NCI-H1436 (cell line): ENCODE measurements around the gene UQCRH.
A peak's percentile ranks its signal among the peaks of the same experiment; 100 is the strongest.
"Not testable (repeated sequence)": the region's sequence is repeated elsewhere in the genome, so short reads cannot be mapped to it uniquely, and the experiment has no call there.

ENCODE experiments used
- DNase-seq: peaks from one replicate; lab custom pipeline; 2025; lab: John Stamatoyannopoulos, UW

The UQCRH gene

GRCh38 chr1:46333300-46334029 is 30.0 kb downstream of the UQCRH start:
- peak; percentile 38 for DNase-seq

GRCh38 chr1:46334030-46334384 is 30.5 kb downstream of the UQCRH start:
- DNase-seq = no peak

- no peak for DNase-seq
Measured at GRCh38 chr1:46335081-46335480, 31.6 kb downstream of the UQCRH start.

- DNase-seq = not testable (repeated sequence)
Measured at GRCh38 chr1:46337409-46337808, 33.9 kb downstream of the UQCRH start.

- DNase-seq = peak; percentile 88
Measured at GRCh38 chr1:46340404-46341221, 37.1 kb downstream of the UQCRH start, which contains the start of gene NSUN4. Gene NSUN4, plus strand, starts transcription at chr1:46340807. Its CDS starts 20 bp downstream, at chr1:46340827.

GRCh38 chr1:46341222-46342083 is 38.0 kb downstream of the UQCRH start:
- no peak for DNase-seq

- DNase-seq = no peak
Measured at GRCh38 chr1:46342084-46342656, 38.7 kb downstream of the UQCRH start.

- no peak for DNase-seq
Measured at GRCh38 chr1:46342677-46343350, 39.3 kb downstream of the UQCRH start.

GRCh38 chr1:46343351-46343695 is 39.8 kb downstream of the UQCRH start:
- no peak for DNase-seq

- DNase-seq = no peak
Measured at GRCh38 chr1:46343705-46344104, 40.2 kb downstream of the UQCRH start.

- DNase-seq = no peak
Measured at GRCh38 chr1:46344481-46344880, 41.0 kb downstream of the UQCRH start.

- no peak for DNase-seq
Measured at GRCh38 chr1:46345281-46345680, 41.8 kb downstream of the UQCRH start.

GRCh38 chr1:46352363-46352762 is 48.9 kb downstream of the UQCRH start:
- DNase-seq = no peak

GRCh38 chr1:46355920-46356319 is 52.4 kb downstream of the UQCRH start:
- DNase-seq = not testable (repeated sequence)

- no peak for DNase-seq
Measured at GRCh38 chr1:46362158-46362557, 58.7 kb downstream of the UQCRH start.

GRCh38 chr1:46363121-46363520 is 59.6 kb downstream of the UQCRH start:
- no peak for DNase-seq

- no peak for DNase-seq
Measured at GRCh38 chr1:46364612-46365011, 61.1 kb downstream of the UQCRH start.

- not testable (repeated sequence) for DNase-seq
Measured at GRCh38 chr1:46365796-46366195, 62.3 kb downstream of the UQCRH start.
